ENCODE data around the gene ITGA8. TPM values are rescaled to one million over a fixed set of nuclear protein-coding genes. Genes with fewer than 3 reads are reported as not detected.

ITGA8 gene
- total RNA-seq, 1 experiment from 2014 or later: not detected

DNA sequence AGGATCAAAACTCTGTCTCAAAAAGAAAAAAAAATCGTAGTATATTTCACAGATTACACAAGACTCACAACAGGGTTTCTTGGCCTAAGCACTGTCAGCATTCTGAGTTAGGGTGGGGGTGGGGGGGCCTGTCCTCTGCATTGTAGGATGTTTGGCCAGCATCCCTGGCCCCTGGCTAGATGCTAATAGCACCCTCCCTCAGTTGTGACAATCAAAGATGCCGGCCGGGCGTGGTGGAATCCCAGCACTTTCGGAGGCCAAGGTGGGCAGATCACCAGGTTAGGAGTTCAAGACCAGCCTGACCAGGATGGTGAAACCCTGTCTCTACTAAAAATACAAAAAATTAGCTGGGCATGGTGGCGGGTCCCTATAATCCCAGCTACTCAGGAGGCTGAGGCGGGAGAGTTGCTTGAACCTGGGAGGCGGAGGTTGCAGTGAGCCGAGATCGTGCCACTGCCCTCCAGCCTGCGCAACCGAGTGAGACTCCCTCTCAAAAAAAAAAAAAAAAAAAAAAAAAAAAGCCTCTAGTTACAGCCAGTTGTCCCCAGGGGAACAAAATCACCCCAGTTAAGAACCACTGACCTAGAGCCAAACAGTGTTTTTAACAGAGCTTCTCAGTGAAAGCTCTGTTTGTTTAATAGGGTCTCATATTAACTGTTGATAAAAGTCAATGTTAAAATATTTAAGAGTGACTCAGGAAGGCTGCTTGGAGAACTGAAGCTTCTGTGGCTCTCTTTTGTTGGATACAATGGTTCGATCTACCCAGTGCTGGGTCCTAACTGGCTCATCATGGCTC, 187.6 kb downstream of the ITGA8 start:
- Histone ChIP-seq H3K9me3 (ENCODE audit: low read depth, low read length, poor library complexity, severe bottlenecking) (no peaks in the 10 kb centered on the region), H3K36me3 (ENCODE audit: insufficient read depth, low read length, poor library complexity, severe bottlenecking) (no peaks in the 10 kb centered on the region), H3K27ac (ENCODE audit: low read depth, low read length, poor library complexity, severe bottlenecking) (no peak overlapping the region), H3K4me3 (ENCODE audit: low read depth, low read length, poor library complexity, severe bottlenecking) (no peak overlapping the region), H3K4me1 (ENCODE audit: insufficient read depth, low read length, poor library complexity, severe bottlenecking) (no peaks in the 10 kb centered on the region), H3K27me3 (replicated peaks; ENCODE audit: insufficient read depth, low read depth, low read length, poor library complexity) (peaks cover 9% of the 10 kb centered on the region)
- ChIA-PET CTCF (interaction anchor here (0.7 kb wide), 1 partner anchor 16 kb away, joined by 3 read pairs; no protein-coding TSS in a partner anchor), POLR2A (ENCODE audit: low non-redundant PET) (no interaction called here)
- TF ChIP-seq EZH2 (IDR thresholded peaks at IDR 0.05; ENCODE audit: borderline replicate concordance, low read depth, low read length, poor library complexity, severe bottlenecking): no peak
- TF ChIP-seq CTCF (conservative IDR thresholded peaks at IDR 0.05; ENCODE audit: low read depth, low read length): no peak
- no peak for DNase-seq (ENCODE audit: low spot score)
- BruUV-seq (replicated peaks): no TSS peak
- intact Hi-C loops (cut with micrococcal nuclease; ENCODE audit: unreplicated experiment): no loop called here

GRCh38 chr10:15528859-15529239, 190.9 kb downstream of the ITGA8 start:
- POLR2A ChIA-PET (ENCODE audit: low non-redundant PET): no interaction called here
- CTCF ChIA-PET: no interaction called here
- Histone ChIP-seq H3K27me3 (replicated peaks; ENCODE audit: insufficient read depth, low read depth, low read length, poor library complexity) (peaks cover 18% of the 10 kb centered on the region), H3K27ac (ENCODE audit: low read depth, low read length, poor library complexity, severe bottlenecking) (no peak overlapping the region), H3K4me3 (ENCODE audit: low read depth, low read length, poor library complexity, severe bottlenecking) (no peak overlapping the region), H3K4me1 (ENCODE audit: insufficient read depth, low read length, poor library complexity, severe bottlenecking) (no peaks in the 10 kb centered on the region), H3K9me3 (ENCODE audit: low read depth, low read length, poor library complexity, severe bottlenecking) (no peaks in the 10 kb centered on the region), H3K36me3 (ENCODE audit: insufficient read depth, low read length, poor library complexity, severe bottlenecking) (no peaks in the 10 kb centered on the region)
- TF ChIP-seq CTCF (conservative IDR thresholded peaks at IDR 0.05; ENCODE audit: low read depth, low read length) (no peak), EZH2 (IDR thresholded peaks at IDR 0.05; ENCODE audit: borderline replicate concordance, low read depth, low read length, poor library complexity, severe bottlenecking) (no peak)
- intact Hi-C loops (cut with micrococcal nuclease; ENCODE audit: unreplicated experiment): no loop called here
- no peak for DNase-seq (ENCODE audit: low spot score)
- BruUV-seq (replicated peaks): no TSS peak

DNA sequence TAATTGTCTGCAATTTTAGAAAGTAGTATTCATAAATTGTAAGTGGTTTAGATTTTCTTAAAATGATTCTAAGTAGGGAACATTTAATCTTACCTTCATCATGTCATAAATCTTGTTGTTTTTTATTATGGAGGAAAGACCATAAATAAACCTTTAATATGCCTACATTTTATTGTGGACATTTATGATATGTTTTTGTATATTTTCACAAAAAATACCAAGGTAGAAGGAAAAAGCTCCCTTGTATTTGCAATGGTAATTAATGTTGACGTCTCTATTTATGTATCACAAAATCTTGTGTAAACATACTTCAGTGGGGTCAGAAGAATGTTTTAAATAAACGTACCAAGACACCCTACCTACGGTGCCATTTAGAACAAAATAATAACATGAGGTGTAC, 193.0 kb downstream of the ITGA8 start:
- TF ChIP-seq CTCF (conservative IDR thresholded peaks at IDR 0.05; ENCODE audit: low read depth, low read length) (no peak), EZH2 (IDR thresholded peaks at IDR 0.05; ENCODE audit: borderline replicate concordance, low read depth, low read length, poor library complexity, severe bottlenecking) (no peak)
- Histone ChIP-seq H3K4me1 (ENCODE audit: insufficient read depth, low read length, poor library complexity, severe bottlenecking) (no peaks in the 10 kb centered on the region), H3K36me3 (ENCODE audit: insufficient read depth, low read length, poor library complexity, severe bottlenecking) (no peaks in the 10 kb centered on the region), H3K27ac (ENCODE audit: low read depth, low read length, poor library complexity, severe bottlenecking) (no peak overlapping the region), H3K4me3 (ENCODE audit: low read depth, low read length, poor library complexity, severe bottlenecking) (no peak overlapping the region), H3K27me3 (replicated peaks; ENCODE audit: insufficient read depth, low read depth, low read length, poor library complexity) (peaks cover 22% of the 10 kb centered on the region), H3K9me3 (ENCODE audit: low read depth, low read length, poor library complexity, severe bottlenecking) (no peaks in the 10 kb centered on the region)
- intact Hi-C loops (cut with micrococcal nuclease; ENCODE audit: unreplicated experiment): no loop called here
- CTCF ChIA-PET: no interaction called here
- DNase-seq (ENCODE audit: low spot score): no peak
- no TSS peak for BruUV-seq (replicated peaks)
- POLR2A ChIA-PET (ENCODE audit: low non-redundant PET): no interaction called here
